ENCODE data around the gene ESPNL. TPM values are rescaled to one million over a fixed set of nuclear protein-coding genes. Genes with fewer than 3 reads are reported as not detected.

The ESPNL gene
- total RNA-seq, 1 experiment from 2014 or later = not detected

DNA sequence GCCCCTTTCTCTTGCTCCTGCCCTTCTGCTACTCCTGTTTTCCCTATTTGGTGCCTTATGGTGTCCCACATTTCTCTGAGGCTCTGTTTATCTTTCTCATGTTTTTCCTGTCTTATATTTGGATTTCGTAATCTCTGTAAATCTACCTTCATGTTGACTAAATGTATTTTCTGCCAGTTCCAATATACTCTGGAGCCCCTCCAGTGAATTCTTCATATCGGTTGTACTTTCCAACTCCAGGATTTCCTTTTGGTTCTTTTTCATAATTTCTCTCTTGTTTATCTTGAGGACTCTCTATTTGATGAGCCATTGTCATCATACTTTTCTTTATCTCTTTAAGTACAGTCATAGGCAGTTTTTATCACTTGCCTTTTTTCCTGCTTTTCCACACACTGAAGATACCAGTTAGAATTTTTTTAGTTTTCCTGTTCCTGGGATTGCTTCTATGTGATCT, 20.2 kb upstream of the ESPNL start:
- no peak for DNase-seq (ENCODE audit: low spot score)

DNA sequence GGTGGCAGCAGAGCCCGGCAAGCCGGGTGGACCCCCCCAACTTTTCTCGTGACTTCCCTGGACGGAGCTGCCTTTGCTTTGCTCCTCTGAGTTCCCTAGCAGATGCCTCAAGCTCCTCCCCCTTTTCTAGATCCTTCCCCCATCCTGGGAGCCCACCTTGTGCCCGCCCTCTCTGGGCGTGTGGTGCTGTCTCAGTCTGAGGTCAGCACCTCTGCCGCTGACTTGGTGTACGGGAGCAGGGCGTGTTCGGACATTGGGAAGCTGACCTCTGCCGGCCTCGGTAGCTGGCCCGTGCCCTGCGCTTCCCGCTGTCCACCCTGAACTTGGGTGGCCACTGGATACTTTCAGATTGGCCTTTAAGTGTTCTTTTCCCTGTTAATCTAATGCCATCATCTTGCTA, 19.6 kb upstream of the ESPNL start:
- no peak for DNase-seq (ENCODE audit: low spot score)

DNA sequence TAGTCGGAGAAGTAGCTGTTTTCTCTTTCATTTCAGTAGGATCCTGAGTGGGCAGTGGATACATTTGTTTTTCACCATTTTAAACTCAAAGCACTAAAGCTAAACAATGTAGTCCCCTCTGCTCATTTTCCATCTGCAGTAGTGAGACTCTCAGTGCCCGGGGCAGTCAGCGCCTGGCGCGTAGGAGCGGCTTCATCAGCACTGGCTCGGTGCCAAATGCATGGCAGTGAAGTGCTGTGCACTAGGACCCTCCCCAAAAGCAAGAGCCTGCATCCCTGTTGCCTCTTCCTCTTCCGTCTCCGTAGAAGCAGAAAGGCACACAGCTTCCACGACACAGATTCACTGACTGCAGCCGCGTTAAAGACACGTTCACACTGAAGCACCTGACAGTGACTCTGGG, 19.0 kb upstream of the ESPNL start:
- DNase-seq (ENCODE audit: low spot score) = no peak

DNA sequence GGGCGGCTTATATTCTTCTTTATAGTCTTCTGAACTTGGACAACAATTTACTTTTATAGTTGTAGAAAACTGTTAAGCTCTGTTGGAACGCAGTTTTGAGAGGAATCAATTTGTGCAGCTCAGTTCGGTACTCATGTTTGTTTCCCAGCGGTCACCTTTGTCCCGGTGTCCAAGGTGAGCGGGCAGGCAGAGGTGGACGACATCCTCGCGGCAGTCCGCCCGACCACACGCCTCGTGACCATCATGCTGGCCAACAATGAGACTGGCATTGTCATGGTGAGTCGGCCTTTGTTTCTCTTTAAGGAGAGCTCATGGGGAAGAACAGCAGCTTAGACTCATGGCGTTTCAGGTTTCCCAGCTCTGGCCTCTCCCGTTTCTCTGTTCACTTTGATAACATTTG, 18.6 kb upstream of the ESPNL start:
- no peak for DNase-seq (ENCODE audit: low spot score)

DNA sequence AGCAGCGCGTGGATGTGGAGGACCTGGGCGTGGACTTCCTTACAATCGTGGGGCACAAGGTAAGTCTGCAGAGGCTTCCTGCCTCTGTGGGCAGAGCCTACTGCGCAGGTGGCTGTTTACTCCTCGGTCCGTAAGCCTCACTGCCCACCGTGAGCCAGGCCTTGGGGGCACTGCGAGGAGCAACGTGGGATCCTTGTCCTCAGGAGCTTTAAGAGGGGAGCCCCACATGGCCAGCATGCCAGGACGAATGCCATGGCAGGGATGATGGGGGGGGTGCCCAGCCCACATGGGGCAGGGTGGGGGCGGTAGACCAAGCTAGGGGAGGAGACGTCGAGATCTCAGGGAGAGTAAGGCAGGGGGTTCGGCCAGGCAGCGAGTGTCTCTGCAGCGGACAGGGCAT, 18.0 kb upstream of the ESPNL start:
- no peak for DNase-seq (ENCODE audit: low spot score)

DNA sequence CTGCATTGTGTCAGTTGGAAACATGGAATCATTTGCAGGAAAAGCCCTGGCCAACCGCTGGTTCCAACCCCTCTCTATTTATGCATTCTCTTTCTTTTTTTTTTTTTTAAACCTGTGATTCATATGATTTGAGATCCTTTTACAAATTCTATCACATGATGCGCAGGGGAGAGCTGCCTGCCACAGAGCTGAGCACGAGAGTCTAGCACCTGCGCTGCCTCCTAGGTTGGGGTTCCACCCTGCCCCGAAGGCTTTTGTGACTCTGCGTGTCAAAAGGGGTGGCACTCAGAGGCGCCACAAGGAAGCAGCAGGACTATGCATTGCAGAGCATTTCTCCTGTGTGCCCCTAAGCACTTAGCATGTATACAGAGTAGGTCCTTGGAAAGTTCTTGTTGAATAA, 17.3 kb upstream of the ESPNL start:
- DNase-seq (ENCODE audit: low spot score) = no peak

DNA sequence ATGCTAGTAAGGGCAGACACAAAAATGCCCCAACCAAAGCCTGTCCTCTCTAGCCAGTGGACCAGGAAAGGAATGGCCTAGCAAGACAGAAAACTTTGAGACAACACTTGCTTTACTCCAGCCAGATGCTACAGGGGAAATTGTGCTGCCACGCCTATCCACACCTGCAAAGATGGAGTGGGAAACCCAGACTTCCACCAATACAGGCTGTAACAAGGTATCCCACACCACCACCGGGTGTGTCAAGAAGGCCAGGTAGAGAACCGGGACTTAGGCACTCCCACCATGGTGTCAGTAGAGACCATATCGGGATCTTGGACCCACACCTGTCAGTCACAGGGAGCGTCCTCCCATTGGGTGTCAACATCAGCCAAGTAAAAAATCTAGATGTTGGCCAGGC, 16.2 kb upstream of the ESPNL start:
- no peak for DNase-seq (ENCODE audit: low spot score)

DNA sequence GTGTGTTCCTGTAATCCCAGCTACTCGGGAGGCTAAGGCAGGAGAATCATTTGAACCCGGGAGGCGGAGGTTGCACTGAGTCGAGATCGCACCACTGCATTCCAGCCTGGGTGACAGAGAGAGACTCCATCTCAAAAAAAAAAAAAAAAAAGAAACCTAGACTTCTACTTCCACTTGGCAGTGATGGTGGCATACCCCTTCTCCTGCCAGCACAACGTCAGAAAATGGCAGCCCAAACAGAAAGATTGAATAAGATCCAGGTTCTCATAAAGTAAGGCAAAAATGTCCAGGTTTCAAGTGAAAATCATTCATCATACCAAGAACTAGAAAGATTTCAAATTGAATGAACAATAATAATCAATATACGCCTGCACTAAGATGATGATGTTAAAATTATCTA, 15.4 kb upstream of the ESPNL start:
- DNase-seq (ENCODE audit: low spot score) = no peak

DNA sequence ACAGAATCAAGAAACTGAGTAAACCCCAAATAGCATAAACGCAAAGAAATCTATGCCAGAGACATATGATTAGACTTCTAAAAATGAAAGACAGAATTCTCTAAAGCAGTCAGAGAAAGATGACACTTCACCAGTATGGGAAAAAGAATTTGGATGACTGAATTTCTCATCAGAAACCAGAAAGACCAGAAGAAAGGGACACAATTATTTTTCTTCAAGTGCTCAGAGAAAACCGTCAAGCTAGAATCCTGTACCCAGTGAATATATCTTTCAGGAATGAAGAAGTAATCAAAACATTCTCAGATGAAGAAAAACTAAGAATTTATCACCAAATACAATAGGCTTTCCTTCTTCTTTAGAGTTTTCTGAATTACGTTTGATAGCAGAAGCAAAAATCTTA, 14.2 kb upstream of the ESPNL start:
- no peak for DNase-seq (ENCODE audit: low spot score)

DNA sequence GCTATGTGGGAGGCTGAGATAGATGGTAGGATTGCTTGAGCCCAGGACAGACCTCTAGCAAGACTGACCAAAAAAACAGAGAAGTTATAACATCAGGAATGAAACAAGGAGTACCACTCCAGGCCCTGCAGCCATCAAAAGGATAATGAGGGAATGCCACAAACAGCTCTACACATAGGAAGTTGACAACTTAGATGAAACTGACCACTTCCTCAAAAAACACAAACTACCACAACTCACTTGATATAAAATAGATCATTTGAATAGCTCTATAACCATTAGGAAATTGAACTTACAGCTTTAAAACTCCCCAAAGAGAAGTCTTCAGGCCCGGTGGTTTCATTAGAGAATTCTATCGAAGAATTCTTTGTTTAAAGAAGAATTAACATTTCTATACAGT, 12.9 kb upstream of the ESPNL start:
- no peak for DNase-seq (ENCODE audit: low spot score)

DNA sequence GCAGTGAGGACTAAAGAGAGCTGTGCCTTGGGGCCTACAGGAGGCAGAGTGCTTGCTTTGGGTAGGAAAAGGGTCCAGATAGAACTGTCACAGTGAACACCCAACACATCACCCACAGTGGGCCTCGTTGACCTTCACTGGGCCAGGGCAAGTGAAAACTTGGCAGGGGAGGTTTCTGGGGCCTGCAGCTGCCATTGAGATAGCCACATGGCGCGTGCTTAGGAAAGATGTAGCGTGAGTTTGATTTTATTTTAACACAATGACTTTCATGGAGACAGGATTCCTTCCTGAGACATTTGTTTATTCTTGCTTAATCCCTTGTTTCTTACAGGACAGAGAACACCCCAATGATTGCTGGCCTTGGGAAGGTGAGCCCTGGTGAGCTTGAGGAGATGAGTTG, 9.3 kb upstream of the ESPNL start:
- DNase-seq (ENCODE audit: low spot score) = no peak

DNA sequence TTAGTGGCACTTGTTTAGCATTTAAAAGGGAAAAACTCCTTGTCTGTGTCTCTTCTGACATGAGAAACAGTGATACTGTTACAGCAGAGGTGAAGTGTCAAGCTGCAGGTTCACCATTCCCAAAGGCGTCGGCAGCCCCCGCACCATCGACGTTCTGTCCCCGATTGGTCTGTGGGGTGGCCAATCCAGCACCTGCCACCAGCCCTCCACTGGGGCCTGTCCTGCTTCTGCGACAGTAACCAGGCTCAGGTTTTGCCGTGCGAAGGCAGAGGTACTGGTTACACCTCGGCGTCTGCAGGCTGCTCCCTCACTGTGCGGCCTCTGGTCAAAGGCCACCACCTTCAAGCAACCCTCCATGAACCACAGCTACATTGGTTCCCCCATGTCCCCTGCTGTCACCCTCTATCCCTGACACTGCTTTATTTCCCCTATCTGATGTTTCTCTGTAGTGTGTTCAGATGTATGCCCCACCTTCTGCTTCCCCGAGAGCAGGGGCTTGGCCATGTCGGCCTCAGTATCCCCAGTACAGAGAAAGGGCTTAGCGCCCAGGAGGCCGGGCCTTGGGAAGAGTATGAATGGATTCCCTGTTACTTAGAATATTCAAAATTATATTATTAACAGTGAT, 8.6 kb upstream of the ESPNL start:
- DNase-seq (ENCODE audit: low spot score) = no peak

DNA sequence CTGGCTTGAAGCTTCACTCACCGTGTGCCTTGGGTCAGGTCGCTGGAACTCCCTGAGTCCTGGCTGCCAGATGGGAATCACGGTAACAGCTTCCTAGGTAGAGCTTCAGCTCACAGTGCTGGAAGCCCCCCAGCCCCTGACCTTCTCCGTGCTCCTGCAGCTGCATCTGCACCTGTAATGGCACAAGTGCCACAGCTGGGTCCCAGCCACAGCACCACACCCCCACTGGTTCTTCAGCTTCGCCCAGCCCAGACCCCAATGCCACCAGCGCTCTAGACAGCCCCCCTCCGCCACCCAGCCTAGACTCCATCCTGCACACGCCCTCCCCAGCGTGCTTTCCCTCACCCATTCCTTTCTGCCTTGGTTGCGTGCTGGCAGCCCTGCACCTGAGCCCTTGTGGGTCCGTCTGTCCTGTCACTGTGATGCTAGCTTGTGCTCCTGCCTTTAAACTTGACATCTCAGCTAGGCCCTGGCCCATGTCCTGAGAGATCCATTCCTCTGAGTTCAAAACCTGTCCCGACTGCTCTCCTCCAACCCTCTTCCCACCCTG, 7.6 kb upstream of the ESPNL start:
- no peak for DNase-seq (ENCODE audit: low spot score)

DNA sequence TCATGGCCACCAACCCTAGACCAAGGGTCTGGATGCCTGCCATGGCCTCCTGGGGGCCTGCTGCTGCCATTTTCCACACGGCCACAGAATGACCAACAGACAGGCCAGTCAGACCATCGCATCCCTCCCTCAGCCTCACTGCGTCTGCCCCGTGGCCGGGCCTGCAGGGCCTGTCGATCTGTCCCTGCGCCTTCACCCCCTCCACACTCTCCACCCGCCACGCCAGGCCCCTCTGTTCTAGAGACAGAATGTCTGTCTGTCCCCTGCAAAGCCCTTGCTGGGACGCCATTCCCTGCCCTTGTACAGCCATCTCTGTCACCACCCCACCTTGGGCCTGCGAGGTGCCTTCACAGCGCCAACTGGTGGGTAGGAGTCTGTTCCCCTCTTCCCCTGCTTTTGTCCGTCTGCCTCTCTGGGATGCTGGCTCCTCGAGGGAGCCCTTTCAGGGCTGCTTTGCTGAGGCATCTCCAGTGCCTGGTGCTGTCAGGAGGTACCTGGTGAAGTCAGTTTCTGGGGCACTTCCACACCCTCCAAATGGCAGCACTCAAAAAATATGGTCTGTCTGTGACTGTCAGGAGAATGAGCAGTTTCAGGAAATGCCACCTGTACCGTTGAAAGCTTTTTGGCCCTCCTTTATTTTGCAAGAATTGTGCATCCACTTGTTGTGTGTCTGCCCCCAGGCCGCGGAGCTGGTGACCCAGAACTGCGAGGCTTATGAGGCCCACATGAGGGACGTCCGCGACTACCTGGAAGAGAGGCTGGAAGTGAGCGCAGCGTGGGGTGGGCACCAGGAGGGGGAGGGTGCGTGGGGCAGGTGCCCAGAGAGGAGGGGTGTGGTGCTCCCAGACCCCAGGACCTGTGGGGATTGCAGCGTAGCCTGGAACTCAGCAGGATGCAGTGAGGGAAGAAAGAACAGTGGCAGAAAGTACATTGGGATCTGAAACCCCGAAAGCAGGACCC, 6.7 kb upstream of the ESPNL start:
- no peak for DNase-seq (ENCODE audit: low spot score)

DNA sequence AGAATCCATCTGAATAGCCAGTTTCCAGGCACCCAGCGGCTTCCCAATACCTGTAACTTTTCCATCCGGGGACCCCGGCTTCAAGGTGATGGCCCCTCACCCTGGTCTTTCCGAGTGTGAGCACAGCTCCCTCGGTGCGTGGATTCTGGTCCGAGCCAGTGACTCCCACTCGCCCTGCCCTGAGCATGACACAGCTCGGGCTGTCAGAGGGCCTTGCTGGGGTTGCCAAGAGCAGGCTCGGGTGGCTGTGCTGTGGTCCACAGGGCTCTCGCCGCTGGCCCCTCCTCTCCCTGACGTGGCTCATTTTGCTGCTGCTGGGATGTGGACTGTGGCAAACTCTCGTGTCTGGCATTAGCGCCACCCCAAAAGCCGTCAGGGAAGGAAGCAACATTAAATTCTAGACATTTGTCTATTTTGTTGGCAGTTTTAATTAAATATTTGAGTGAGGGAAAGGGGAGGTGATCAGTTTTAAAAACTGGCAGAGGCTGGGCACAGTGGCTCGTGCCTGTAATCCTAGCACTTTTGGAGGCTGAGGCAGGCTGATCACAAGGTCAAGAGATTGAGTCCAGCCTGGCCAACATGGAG, 5.6 kb upstream of the ESPNL start:
- no peak for DNase-seq (ENCODE audit: low spot score)

DNA sequence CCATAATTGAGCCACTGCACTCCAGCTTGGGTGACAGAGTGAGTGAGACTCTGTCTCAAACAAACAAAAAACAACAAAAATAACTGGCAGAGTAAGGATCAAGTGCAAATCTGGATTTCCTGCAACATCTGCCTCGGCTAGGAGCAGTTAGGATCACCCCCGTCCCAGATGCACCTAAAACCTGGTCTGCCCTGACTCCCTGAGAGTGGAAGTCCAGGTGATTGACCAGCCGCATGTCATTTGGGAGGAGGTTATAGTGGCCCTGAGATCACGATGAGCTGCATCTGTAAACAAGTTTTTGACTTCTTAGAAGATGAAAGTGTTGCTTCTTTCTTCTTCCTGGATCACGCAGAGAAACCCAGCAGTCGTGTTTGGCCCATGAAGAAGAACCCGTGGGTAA, 5.0 kb upstream of the ESPNL start:
- DNase-seq (ENCODE audit: low spot score) = no peak

DNA sequence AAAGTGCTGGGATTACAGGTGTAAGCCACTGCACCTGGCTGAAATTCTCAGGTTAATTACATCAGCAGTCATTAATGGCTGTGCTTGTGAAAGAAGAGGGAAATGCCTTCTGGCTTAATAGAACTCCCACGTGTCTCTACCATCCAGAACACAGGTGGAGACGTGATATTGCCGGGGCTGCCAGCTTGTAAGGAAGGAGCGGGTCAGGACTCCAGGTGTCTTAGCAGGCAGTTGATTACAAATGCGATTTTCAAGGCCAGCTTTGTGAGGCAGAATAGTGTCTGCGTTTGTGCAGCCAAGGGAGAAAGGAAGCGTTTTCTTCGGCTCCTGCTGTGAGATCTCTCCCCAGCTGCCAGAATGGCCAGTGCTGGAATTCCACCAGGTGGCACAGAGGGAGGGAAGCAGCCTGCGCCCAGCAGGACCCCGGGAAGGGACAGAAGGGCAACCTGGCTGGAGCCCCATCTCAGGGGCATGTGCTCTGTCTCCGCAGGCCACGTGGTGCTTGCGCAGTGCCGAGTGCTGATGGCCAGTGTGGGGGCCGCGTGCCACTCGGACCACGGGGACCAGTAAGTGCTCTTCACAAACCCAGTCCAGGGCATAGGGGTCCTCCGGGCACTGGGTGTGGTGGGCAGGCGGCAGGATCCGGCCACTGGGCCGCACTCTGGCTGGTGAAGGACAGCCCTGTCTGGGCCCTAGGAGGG, 3.7 kb upstream of the ESPNL start:
- DNase-seq (ENCODE audit: low spot score) = peak; percentile 27

DNA sequence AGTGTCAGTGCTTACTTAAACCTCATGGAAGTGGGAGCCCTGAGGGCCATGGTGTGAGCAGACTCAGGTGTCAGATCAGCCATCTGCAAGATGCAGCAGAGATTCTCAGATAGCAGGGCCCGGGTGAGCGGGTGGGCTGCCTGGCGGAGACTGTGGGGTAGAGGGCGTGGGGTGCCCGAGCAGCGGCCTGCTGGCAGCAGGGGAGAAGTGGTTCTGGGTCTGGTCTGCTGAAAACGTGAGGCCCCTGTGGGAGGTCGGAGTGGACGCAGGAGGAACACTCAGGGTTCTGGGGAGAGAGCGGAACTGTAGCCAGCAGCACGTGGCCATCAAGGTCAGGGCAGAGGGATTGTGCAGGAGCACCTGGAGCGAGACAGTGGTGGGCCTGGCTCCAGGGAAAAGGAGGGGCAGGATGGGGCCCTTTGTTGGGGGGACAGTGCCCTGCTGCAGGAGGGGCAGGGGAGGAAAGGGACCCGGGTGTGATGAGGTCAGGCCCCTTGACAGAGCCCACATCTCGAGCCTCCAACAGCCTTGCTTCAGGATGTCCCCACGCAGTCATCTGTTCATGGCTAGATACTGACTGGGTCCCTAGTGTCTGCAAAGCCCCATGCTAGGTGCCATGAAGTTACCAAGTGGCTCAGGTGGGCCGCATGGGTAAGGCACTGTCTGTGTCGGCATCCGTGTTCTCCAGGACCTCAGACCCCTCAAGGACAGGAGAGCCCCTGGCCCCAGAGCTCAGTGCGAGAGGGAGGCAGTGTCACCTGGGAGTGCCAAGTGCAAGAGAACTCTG, 2.7 kb upstream of the ESPNL start:
- no peak for DNase-seq (ENCODE audit: low spot score)

DNA sequence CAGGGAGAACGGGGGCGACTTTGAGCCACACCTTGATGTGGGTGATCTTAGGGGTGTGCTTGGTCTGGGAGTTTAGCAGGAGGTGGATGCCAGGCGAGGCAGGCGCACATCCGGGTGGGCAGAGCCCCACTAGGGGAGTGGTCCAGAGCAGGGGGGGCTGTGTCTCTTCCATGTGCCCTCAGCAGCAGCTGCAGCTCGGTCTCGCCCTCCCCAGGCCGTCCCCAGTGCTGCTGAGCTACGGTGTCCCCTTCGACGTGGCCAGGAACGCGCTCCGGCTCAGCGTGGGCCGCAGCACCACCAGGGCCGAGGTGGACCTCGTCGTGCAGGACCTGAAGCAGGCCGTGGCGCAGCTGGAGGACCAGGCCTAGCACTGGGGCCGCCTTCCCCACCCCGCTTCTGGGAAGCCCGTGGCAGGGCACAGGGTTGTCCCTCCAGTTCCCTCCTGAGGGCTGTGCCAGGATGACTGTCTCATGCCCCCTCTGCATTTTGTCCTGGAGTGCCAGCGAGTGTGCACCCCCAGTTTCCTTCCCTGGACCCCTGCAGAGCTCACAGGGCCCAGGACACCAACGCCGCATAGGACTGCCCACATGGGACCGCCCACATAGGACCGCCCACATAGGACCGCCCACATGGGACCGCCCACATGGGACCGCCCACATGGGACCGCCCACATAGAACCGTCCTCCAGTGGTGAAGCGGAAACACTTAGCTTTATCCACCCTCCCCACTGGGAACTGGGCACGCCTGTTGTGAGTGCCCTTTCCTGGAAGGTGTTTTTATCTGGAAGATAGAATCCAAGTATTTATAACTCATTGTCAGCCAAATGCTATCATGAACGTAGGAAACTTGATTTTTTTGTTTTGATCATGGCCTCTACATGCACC, 1.9 kb upstream of the ESPNL start:
- peak; percentile 79 for DNase-seq (ENCODE audit: low spot score)
